Neural progenitor cell (in vitro differentiated cells): ENCODE results near the gene CELSR1. TPM values are rescaled to one million over a fixed set of nuclear protein-coding genes. Genes with fewer than 3 reads are reported as not detected.

Source experiments
- DNase-seq: peaks from one replicate; pipeline ENCODE4 v3.0.0-alpha.2; 2016; ENCODE audit warnings: low spot score
- H2AFZ ChIP-seq: fragments of 200-600 bp; sonication (generic); replicated peaks from 2 replicates; pipeline ENCODE4 v1.6.1; 2016; ENCODE audit warnings: antibody characterized with exemption
- H3F3A ChIP-seq: fragments of 200-600 bp; sonication (generic); 2 replicates; pipeline ENCODE4 v1.6.1; 2016; ENCODE audit warnings: antibody characterized with exemption, low read depth
- H3K27ac ChIP-seq: fragments of 200-600 bp; sonication (generic); 2 replicates; pipeline ENCODE4 v1.5.1; 2016; ENCODE audit warnings: mild to moderate bottlenecking
- H3K27me3 ChIP-seq: fragments of 200-600 bp; sonication (generic); 2 replicates; pipeline ENCODE4 v1.6.1; 2016; ENCODE audit warnings: mild to moderate bottlenecking, moderate library complexity
- H3K36me3 ChIP-seq: fragments of 200-600 bp; sonication (generic); 2 replicates; pipeline ENCODE4 v1.5.1; 2016
- H3K4me1 ChIP-seq: fragments of 200-600 bp; sonication (generic); 2 replicates; pipeline ENCODE4 v1.6.1; 2016; ENCODE audit warnings: mixed run types
- H3K4me2 ChIP-seq: fragments of 200-600 bp; sonication (generic); 2 replicates; pipeline ENCODE4 v1.6.1; 2016
- H3K4me3 ChIP-seq: fragments of 200-600 bp; sonication (generic); 2 replicates; pipeline ENCODE4 v1.5.1; 2016
- H3K79me2 ChIP-seq: fragments of 200-600 bp; sonication (generic); 2 replicates; pipeline ENCODE4 v1.6.1; 2016; ENCODE audit warnings: low read depth
- H3K9ac ChIP-seq: fragments of 200-600 bp; sonication (generic); 2 replicates; pipeline ENCODE4 v1.6.1; 2016
- H3K9me3 ChIP-seq: fragments of 200-600 bp; sonication (generic); 2 replicates; pipeline ENCODE4 v1.5.1; 2016; ENCODE audit warnings: low read depth
- H4K20me1 ChIP-seq: fragments of 200-600 bp; sonication (generic); 2 replicates; pipeline ENCODE4 v1.6.1; 2016; ENCODE audit warnings: low read depth
- H3K27ac Mint-ChIP-seq: 3 replicates; pipeline ENCODE4 v1.8.0; 2021; ENCODE audit warnings: mixed read lengths
- H3K27me3 Mint-ChIP-seq: 2 replicates; pipeline ENCODE4 v1.8.0; 2022; ENCODE audit warnings: low read depth, mild to moderate bottlenecking, inconsistent platforms, moderate library complexity, mixed read lengths; ENCODE audit not compliant: insufficient read depth
- H3K36me3 Mint-ChIP-seq: 3 replicates; pipeline ENCODE4 v1.8.0; 2021; ENCODE audit warnings: mixed read lengths
- H3K4me1 Mint-ChIP-seq: 3 replicates; pipeline ENCODE4 v1.8.0; 2021; ENCODE audit warnings: mixed read lengths
- H3K4me3 Mint-ChIP-seq: 3 replicates; pipeline ENCODE4 v1.8.0; 2021; ENCODE audit warnings: mild to moderate bottlenecking, moderate library complexity, mixed read lengths
- H3K9me3 Mint-ChIP-seq: 3 replicates; pipeline ENCODE4 v1.8.0; 2020; ENCODE audit warnings: mixed read lengths
- CTCF ChIP-seq: fragments of 200-600 bp; sonication (generic); IDR thresholded peaks from 2 replicates; pipeline ENCODE4 v1.5.1; 2017; ENCODE audit warnings: antibody characterized with exemption, mild to moderate bottlenecking
- EZH2 ChIP-seq: fragments of 200-600 bp; sonication (generic); IDR thresholded peaks from 2 replicates; pipeline ENCODE4 v1.6.1; 2017; ENCODE audit warnings: antibody characterized with exemption, mild to moderate bottlenecking, moderate library complexity
- EZH2phosphoT487 ChIP-seq: fragments of 200-600 bp; sonication (generic); IDR thresholded peaks from 2 replicates; pipeline ENCODE4 v1.6.1; 2017; ENCODE audit warnings: antibody characterized with exemption
- total RNA-seq: library from RNA; depleted of rRNA; stranded (reverse); fragments of >200 nt; gene quantifications from 2 replicates; pipeline ENCODE4 v1.2.3, GENCODE V29; 2015; ENCODE audit warnings: low replicate concordance

CELSR1 gene
- total RNA-seq, 1 donor from 2014 or later = 12.3 TPM

GRCh38 chr22:46339956-46340355 is 197.5 kb downstream of the CELSR1 start:
- H3K79me2 ChIP-seq = peaks cover 24% of the 10 kb centered on the region
- H3K4me3 ChIP-seq = no peak overlapping the region
- H3K4me2 ChIP-seq = no peak overlapping the region
- no peaks in the 10 kb centered on the region for H3K36me3 ChIP-seq
- Mint-ChIP-seq H3K9me3 (no peaks in the 10 kb centered on the region), H3K27me3 (peaks cover 8% of the 10 kb centered on the region), H3K36me3 (peaks cover 31% of the 10 kb centered on the region), H3K4me3 (no peak overlapping the region), H3K4me1 (peaks cover 18% of the 10 kb centered on the region), H3K27ac (no peak overlapping the region)
- peaks cover 5% of the 10 kb centered on the region for H3F3A ChIP-seq
- no peak overlapping the region for H3K27ac ChIP-seq
- H3K9ac ChIP-seq = no peak overlapping the region
- no peaks in the 10 kb centered on the region for H3K27me3 ChIP-seq
- H3K9me3 ChIP-seq = no peaks in the 10 kb centered on the region
- TF ChIP-seq EZH2phosphoT487 (no peak), EZH2 (no peak), CTCF (no peak)
- no peak overlapping the region for H2AFZ ChIP-seq
- peaks cover 8% of the 10 kb centered on the region for H3K4me1 ChIP-seq
- DNase-seq = no peak
- H4K20me1 ChIP-seq = peaks cover 45% of the 10 kb centered on the region

- DNase-seq = no peak
- Histone ChIP-seq H3K27ac (no peak overlapping the region), H4K20me1 (peaks cover 39% of the 10 kb centered on the region), H3K4me3 (no peak overlapping the region), H3K4me2 (no peak overlapping the region), H3K9me3 (no peaks in the 10 kb centered on the region), H3K27me3 (no peaks in the 10 kb centered on the region), H3K9ac (no peak overlapping the region), H2AFZ (no peak overlapping the region), H3K4me1 (peaks cover 8% of the 10 kb centered on the region), H3K36me3 (no peaks in the 10 kb centered on the region), H3K79me2 (peaks cover 24% of the 10 kb centered on the region), H3F3A (peaks cover 18% of the 10 kb centered on the region)
- peaks cover 8% of the 10 kb centered on the region for H3K27me3 Mint-ChIP-seq
- H3K27ac Mint-ChIP-seq = no peak overlapping the region
- H3K4me1 Mint-ChIP-seq = peaks cover 20% of the 10 kb centered on the region
- H3K4me3 Mint-ChIP-seq = no peak overlapping the region
- peaks cover 25% of the 10 kb centered on the region for H3K36me3 Mint-ChIP-seq
- TF ChIP-seq EZH2 (no peak), CTCF (no peak), EZH2phosphoT487 (no peak)
- H3K9me3 Mint-ChIP-seq = no peaks in the 10 kb centered on the region
These were observed 198.8 kb downstream of the CELSR1 start for GRCh38 chr22:46338636-46339035.

GRCh38 chr22:46337870-46338269 is 199.6 kb downstream of the CELSR1 start:
- no peak for DNase-seq
- Histone ChIP-seq H3K27me3 (no peaks in the 10 kb centered on the region), H3K4me2 (no peak overlapping the region), H3F3A (peaks cover 22% of the 10 kb centered on the region), H3K79me2 (peaks cover 24% of the 10 kb centered on the region), H3K4me3 (no peak overlapping the region), H3K9ac (no peak overlapping the region), H3K9me3 (no peaks in the 10 kb centered on the region), H3K4me1 (peaks cover 8% of the 10 kb centered on the region), H2AFZ (no peak overlapping the region), H3K36me3 (no peaks in the 10 kb centered on the region), H3K27ac (no peak overlapping the region), H4K20me1 (peaks cover 39% of the 10 kb centered on the region)
- TF ChIP-seq EZH2phosphoT487 (no peak), CTCF (no peak), EZH2 (no peak)
- no peaks in the 10 kb centered on the region for H3K9me3 Mint-ChIP-seq
- no peak overlapping the region for H3K27ac Mint-ChIP-seq
- peaks cover 31% of the 10 kb centered on the region for H3K36me3 Mint-ChIP-seq
- H3K4me1 Mint-ChIP-seq = peaks cover 18% of the 10 kb centered on the region
- H3K4me3 Mint-ChIP-seq = peak overlapping the region; percentile 98
- H3K27me3 Mint-ChIP-seq = peaks cover 8% of the 10 kb centered on the region
